HG03378 (cell line): ENCODE results near the gene NRP1.
A peak's percentile ranks its signal among the peaks of the same experiment; 100 is the strongest.

ENCODE experiments used
- ATAC-seq: cut with Tn5 transposase; IDR thresholded peaks from one replicate; pipeline ENCODE4 v1.9.1; 2021; ENCODE audit warnings: mild to moderate bottlenecking, moderate library complexity; ENCODE audit not compliant: unreplicated experiment

Gene NRP1

GRCh38 chr10:33267708-33268107, 66.8 kb downstream of the NRP1 start:
- ATAC-seq: no peak

DNA sequence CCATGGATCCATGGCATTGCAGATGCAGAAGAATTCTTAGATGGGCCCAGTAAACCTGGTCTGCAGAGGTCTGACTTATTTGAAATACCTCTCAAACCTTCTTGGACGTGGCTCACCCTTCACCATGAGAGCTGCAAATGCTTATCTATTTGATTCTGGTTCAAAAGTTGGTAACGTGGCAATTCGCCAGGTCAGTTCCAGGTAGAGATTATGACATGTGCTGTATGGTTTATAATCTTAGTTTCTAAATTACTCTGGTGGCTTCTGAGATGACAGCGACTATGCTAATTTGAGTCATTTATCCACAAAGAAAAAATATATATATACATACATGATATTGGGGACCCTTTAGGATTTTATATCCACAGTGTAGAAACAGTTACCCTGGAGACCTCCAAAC, 68.8 kb downstream of the NRP1 start:
- ATAC-seq: no peak

DNA sequence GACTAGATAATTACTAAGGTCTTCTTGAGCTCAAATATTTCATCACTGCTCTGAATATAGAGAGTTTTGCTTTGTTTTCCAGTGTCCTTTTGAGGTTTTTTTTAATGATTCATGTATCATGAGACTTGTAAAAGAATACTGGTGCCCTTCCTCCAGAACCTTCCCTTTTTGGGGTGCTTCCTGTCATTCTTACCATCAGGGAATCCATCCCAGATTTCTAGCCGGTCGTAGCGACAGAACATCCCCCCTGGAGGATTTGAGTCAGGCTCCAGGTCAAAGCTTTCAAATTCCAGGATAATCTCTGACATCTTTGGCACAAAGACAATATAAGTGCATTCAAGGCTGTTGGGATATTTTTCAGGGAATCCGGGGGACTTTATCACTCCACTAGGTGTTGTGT, 71.0 kb downstream of the NRP1 start:
- no peak for ATAC-seq

DNA sequence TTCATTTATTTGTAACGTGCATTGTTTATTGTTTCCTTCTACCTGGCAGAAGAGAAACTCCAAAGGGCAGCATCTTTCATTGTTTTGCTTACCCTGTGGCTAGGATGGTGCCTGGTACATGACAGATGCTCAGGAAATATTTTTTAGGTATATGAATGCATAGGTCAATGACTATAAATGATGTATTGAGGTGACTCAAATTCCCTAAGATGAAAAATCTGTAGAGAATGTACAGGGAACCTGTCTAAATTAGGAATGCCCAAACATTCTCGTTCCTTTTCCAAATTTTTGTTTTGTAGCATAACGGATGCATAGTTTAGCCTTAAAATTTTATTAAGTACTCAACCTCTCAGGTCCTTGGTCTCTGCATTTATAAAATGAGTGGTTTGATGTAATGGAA, 71.6 kb downstream of the NRP1 start:
- ATAC-seq: no peak

DNA sequence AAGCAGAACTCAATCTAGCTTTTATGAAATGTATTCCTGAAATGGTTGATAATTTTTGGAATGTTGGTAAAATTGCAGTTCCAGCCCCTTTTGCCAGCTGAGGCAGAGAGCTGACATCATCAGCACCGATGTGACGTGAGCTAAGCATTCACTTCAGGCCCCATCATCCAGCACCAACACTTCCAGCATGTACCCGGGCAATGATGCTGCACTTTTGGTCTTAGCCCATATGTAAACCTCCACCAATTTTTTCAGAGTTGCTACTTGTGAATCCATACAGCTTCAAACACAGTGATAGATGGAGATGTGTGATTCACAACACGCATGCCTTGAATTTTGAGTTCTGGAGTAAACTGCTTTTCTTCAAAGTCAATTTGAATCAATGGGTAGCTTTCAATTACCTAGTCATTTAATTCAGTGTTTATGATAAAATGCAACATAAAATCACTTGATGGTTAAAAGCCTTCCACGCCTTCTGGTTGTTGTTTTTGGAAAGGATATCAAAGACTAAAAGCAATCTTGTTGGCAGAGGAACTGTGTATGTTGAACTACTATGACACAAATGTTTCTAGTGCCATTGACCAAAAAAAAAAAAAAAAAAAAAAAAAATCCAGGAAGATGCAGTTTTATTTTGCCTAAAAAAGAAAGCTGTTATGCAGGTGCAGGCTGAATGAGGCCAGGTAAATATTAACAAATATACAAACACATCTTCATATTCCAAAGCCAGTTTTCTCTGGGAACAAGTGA, 73.9 kb downstream of the NRP1 start:
- no peak for ATAC-seq

DNA sequence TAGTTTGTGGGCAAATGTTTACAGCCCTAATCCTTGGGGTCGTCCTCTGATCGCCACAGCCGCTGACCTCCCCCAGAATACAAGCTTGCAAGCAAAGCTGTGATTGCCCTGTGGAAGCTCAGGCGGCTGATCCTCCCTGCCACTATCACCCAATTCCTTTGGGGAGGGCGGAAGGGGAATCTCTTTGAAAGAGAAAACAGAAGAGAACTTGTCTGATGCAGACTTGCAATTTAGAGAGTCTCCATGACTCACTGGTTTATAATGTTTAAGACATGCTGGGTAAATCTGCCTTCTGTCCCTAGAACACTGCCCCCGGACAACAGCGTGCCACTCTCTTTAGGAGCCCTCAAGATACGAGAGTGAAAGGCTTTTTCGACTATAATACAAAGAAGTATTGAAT, 75.5 kb downstream of the NRP1 start:
- no peak for ATAC-seq

GRCh38 chr10:33257439-33258080, 76.9 kb downstream of the NRP1 start:
- ATAC-seq: no peak

GRCh38 chr10:33256458-33256857, 78.0 kb downstream of the NRP1 start:
- ATAC-seq: no peak

- no peak for ATAC-seq
Measured at GRCh38 chr10:33254556-33255160, 79.8 kb downstream of the NRP1 start.

- ATAC-seq: no peak
Measured at GRCh38 chr10:33253411-33253810, 81.1 kb downstream of the NRP1 start.

DNA sequence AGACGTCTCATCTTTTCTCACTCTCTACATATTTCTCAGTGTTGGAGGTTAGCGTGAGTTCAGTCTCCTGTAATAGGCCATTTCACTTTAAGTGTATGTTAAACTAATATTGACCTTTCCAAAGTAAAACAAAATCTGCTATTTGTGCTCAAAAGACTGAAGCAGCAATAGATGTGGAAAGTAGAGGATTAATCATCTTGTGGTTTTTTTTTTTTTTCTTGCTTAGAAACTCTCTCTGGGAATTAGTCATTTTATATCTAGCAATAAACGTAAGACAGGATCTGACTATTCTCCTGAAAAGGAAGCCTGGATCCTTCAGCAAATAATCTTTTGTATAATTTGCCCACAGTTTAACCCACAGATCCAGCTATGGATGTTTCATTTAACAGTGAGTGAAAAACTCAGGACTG, 81.7 kb downstream of the NRP1 start:
- ATAC-seq: no peak

DNA sequence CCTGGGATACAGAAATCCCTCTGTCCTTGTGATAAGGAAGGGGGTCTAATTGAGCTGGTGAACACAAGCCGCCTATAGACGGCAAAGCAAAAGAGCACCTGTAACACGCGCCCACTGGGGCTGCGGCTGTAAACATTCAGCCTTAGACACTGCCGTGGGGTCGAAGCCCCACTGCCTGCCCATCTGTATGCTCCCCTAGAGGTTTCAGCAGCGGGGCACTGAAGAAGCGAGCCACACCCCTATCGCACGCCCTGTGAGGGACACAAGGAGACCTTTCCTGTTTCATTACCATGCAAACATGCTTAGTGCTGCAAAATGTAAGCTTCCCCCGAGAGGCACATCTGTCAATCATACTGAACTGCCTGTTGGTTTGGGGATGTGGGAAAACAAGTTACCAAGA, 82.1 kb downstream of the NRP1 start:
- ATAC-seq: no peak

DNA sequence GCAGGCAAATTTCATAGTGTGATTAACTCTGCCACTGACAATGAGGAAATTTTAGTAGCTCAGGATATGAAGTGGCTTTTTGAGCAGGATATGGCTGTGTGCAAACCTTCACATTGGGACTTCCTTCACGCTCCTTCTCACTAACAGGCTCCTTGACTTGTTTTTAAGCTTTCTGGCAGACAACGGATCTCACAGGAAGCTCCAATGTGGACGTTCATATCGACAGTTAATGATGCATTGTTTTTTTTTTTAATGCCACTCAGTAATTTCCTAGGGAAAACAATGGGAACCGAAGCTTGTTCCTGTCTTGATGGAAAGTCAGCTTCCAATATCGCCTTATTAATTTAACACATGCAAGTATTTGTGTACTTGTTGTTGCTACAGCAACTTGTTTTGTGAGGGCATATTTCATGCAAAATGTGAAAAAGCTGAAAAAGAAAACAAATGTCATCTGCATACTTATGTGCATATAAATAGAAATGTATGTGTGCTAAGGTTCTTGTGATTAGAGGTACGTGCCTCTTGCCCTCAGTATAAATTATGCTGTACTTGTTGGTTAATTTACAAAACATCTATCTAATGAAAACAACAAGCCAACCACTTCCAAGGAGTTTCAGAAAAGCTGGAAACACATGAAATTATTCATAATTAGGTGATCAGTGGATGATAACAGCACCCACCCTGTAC, 84.7 kb downstream of the NRP1 start:
- ATAC-seq: no peak

DNA sequence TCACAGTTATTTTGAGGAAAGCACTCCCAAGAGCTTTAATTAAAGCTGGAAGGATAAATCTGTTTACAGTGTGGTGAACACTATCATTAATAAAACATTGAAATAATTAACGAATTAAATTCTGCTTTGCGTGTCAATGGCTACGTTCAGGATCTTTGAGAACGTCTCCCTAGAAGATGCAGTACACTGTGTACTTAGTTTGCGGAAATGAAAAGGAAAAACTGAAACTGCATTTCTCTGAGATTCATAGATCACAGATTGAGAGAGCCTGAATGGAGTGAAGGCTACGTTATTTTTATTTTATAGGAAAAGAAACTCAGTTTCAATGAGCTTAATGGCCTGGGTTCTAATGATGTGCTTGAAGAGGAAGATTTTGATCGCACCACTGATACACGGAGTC, 85.3 kb downstream of the NRP1 start:
- ATAC-seq: no peak

- peak; percentile 81 for ATAC-seq
Measured at GRCh38 chr10:33248638-33249037, 85.8 kb downstream of the NRP1 start.

DNA sequence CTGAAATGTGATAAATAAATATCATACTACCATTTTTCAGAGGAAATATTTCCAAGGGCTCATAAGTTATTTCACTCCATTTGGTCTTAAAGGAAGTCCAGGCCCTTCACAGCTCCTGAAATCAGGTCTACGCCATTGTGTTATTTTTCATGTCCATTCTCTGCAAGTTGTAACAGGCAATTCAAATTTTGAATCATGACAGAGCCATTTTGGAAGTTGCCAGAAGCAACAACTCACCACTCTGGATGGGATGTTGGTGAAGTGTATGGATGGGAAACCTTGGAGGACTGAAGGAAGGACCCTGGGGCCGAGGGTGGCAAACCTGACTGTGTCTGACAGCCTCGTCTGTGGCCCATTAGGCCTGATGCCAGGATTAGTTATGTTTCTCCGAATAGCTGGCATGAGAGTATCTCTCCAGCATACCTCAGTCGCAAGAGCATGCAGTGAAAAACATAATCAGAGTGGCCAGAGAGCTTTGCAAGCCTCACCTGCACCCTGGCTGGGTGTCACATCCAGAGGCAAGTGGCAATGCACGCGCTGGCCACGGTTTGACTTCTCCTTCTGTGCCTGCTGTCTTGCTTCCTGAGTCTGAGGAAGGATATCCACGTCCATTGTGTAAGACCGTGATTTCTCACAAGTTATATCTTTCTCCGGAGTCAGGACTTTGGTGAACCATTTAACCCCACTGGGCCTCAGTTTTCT, 87.1 kb downstream of the NRP1 start:
- ATAC-seq: no peak

DNA sequence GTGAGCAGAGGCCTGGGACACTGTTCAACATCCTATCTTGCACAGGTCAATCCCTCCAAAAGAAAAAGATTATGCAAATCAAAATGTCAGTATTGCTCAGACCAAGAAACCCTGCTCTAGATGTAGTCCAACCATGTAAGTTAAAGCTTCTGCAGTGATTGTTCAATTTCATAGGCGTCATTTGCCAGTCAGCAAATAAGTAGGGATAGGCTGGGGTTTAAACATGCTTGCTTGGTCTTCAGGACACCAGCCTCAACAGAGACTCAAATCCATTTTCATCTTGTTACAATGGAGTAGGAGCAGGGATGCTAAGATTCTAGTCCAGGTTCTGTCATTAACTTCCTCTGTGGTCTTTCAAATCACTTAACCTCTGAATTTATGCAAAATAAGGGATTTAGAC, 89.1 kb downstream of the NRP1 start:
- no peak for ATAC-seq

DNA sequence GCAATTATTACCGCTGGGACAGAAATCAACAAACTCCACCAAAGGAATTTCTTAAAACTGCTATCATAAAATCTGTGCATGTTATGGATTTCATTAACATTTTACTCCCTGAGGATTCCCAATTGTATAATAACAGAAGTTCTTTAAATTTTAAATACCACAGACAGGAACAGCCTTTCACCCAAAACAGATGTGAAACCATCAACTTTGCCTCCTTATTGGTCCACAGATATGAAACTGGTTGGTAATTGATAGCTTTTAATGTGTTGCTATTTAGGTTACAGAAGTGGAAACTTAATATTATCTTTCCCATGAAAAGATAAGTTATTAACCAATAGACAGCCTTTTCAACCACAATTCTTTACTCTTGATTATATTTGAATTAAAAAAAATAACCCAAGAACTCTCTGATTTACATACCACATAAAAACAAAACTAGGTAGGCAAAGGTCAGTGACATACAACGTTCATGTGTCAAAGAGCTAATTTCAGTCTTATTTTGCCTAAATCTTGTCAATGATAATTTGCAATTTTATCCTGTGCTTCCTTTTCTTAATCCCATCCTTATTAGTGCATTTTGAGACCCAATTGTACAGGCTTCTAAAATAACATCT, 90.0 kb downstream of the NRP1 start:
- peak; percentile 61 for ATAC-seq

- ATAC-seq: no peak
Measured at GRCh38 chr10:33243703-33244102, 90.8 kb downstream of the NRP1 start.

DNA sequence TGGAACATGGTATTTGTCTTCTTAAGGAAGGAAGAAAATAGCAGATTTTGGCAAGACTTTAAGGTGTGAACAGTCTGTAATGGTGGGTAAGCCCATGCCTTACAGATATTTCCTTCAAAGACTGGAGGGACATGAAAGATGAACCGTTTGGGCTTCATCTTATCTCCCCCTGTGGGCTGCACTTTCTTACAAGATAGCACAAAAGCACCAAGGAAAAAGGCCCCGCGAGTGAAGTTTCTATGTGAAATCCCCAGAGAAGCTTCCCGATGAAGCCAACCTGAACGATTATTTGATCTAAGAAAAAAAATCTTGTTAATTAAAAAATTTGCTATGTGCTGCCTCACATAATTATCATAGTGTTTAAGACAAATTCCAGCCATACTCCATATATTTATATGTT, 91.5 kb downstream of the NRP1 start:
- no peak for ATAC-seq

- no peak for ATAC-seq
Measured at GRCh38 chr10:33241351-33241750, 93.1 kb downstream of the NRP1 start.
